ENCODE results near the gene GALNT2.

The GALNT2 gene

DNA sequence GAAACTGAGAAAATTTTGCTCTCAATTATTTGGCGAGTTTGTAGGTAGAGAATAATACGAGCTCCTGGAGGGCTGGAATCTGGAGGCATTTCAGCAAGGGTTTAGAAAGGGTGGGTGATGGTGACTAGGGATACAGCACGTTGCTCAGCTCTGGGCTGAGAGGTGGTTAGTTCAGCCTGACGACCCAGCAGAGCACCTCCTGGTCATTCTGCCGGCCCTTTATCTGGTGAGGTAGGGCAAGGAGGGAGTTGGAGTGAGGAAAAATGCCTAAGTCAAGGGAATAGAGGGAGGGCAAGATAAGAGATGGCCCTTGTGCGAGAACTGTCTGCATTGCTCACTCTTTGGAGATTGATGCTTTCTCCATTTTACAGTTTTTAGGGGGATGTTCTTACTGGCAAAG is 19.1 kb downstream of the GALNT2 start:
- Histone ChIP-seq H3K27ac (ENCODE audit: low read depth, low read length) (no peak overlapping the region), H3K27me3 (ENCODE audit: control insufficient read depth in 1 of 2, insufficient read depth in 2 of 2, low read length in 2 of 2) (no peaks in the 10 kb centered on the region), H3K36me3 (ENCODE audit: control insufficient read depth in 1 of 2, insufficient read depth in 2 of 2, low read length in 2 of 2) (no peaks in the 10 kb centered on the region), H3K4me3 (ENCODE audit: low read depth in 1 of 2, low read length in 2 of 2) (no peak overlapping the region), H3K9me3 (ENCODE audit: control insufficient read depth in 1 of 2, low read length in 2 of 2) (no peaks in the 10 kb centered on the region), H3K9ac (ENCODE audit: low read depth in 1 of 2, low read length in 2 of 2) (no peak overlapping the region), H3K4me1 (ENCODE audit: control insufficient read depth in 1 of 2, insufficient read depth in 2 of 2, low read length in 2 of 2) (peaks cover 11 to 16% of the 10 kb centered on the region in 2 donors)

GRCh38 chr1:230087028-230087716 is 20.1 kb downstream of the GALNT2 start:
- H3K9ac ChIP-seq (ENCODE audit: low read depth in 1 of 2, low read length in 2 of 2) = no peak overlapping the region
- no peaks in the 10 kb centered on the region for H3K9me3 ChIP-seq (ENCODE audit: control insufficient read depth in 1 of 2, low read length in 2 of 2)
- no peaks in the 10 kb centered on the region for H3K27me3 ChIP-seq (ENCODE audit: control insufficient read depth in 1 of 2, insufficient read depth in 2 of 2, low read length in 2 of 2)
- peaks cover 11 to 16% of the 10 kb centered on the region in 2 donors for H3K4me1 ChIP-seq (ENCODE audit: control insufficient read depth in 1 of 2, insufficient read depth in 2 of 2, low read length in 2 of 2)
- H3K36me3 ChIP-seq (ENCODE audit: control insufficient read depth in 1 of 2, insufficient read depth in 2 of 2, low read length in 2 of 2) = peaks cover 0 to 4% of the 10 kb centered on the region in 2 donors
- no peak overlapping the region for H3K4me3 ChIP-seq (ENCODE audit: low read depth in 1 of 2, low read length in 2 of 2)
- no peak overlapping the region for H3K27ac ChIP-seq (ENCODE audit: low read depth, low read length)

DNA sequence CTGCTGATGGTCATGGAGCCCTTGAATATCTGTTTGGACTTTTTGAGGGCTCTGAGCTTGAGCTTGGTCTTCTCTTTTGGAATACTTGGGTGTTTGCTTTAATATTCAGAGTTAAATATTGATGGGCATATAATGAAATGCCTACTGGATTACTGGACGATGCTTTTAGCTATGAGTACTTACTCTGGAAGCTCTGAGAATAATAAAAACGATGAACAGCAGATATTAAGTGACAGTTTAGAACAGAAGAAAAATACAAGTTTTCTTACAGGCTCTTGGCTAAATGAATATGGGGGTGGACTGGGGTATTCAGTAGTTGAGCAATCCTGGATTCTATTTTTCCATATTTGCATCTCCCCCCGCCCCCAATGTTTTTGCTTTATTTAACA is 20.7 kb downstream of the GALNT2 start:
- Histone ChIP-seq H3K9ac (ENCODE audit: low read depth in 1 of 2, low read length in 2 of 2) (no peak overlapping the region), H3K36me3 (ENCODE audit: control insufficient read depth in 1 of 2, insufficient read depth in 2 of 2, low read length in 2 of 2) (peaks cover 0 to 4% of the 10 kb centered on the region in 2 donors), H3K27me3 (ENCODE audit: control insufficient read depth in 1 of 2, insufficient read depth in 2 of 2, low read length in 2 of 2) (no peaks in the 10 kb centered on the region), H3K27ac (ENCODE audit: low read depth, low read length) (no peak overlapping the region), H3K4me1 (ENCODE audit: control insufficient read depth in 1 of 2, insufficient read depth in 2 of 2, low read length in 2 of 2) (peaks cover 11 to 16% of the 10 kb centered on the region in 2 donors), H3K4me3 (ENCODE audit: low read depth in 1 of 2, low read length in 2 of 2) (no peak overlapping the region), H3K9me3 (ENCODE audit: control insufficient read depth in 1 of 2, low read length in 2 of 2) (no peaks in the 10 kb centered on the region)

- peaks cover 0 to 7% of the 10 kb centered on the region in 2 donors for H3K4me1 ChIP-seq (ENCODE audit: control insufficient read depth in 1 of 2, insufficient read depth in 2 of 2, low read length in 2 of 2)
- H3K4me3 ChIP-seq (ENCODE audit: low read depth in 1 of 2, low read length in 2 of 2) = no peak overlapping the region
- H3K27me3 ChIP-seq (ENCODE audit: control insufficient read depth in 1 of 2, insufficient read depth in 2 of 2, low read length in 2 of 2) = no peaks in the 10 kb centered on the region
- H3K36me3 ChIP-seq (ENCODE audit: control insufficient read depth in 1 of 2, insufficient read depth in 2 of 2, low read length in 2 of 2) = peaks cover 4% of the 10 kb centered on the region in 2 donors
- H3K9ac ChIP-seq (ENCODE audit: low read depth in 1 of 2, low read length in 2 of 2) = no peak overlapping the region
- no peaks in the 10 kb centered on the region for H3K9me3 ChIP-seq (ENCODE audit: control insufficient read depth in 1 of 2, low read length in 2 of 2)
- no peak overlapping the region for H3K27ac ChIP-seq (ENCODE audit: low read depth, low read length)
Observed at GRCh38 chr1:230090194-230090711, 23.2 kb downstream of the GALNT2 start.

DNA sequence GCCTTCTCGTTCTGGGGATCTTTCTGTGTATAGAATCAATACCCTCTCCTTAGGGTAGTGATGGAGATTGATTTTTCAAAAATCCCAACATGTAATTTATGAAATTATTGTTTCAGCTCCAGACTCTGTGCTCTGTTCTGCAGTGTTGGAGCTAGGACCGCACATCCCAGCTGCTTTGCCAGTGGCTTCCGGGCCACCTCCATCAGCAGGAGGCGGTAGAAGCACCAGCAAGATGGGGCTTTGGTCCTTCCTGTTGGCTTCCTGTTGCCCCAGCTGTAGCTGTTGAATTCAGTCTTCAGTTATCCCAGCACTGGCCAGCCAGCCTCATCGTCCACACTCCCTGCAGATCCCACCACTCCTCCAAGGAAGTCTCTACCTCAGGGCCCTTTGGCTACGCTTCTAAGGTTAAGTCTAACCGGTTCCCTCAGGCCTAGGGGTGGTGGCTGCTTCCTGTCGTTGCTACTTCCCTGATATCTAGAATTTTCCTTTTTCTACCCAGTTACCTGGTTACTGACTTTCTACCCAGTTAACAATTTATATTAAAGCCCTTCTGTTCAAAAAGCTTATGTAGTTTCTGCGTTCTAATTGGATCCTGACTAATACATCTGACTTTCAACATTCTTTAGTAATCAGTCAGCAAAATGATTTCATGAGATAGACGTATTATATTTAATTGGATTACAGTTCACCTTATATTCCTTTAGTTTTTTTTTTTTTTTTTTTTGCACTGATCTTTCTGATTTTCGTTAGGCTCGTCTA is 24.6 kb downstream of the GALNT2 start:
- H3K27me3 ChIP-seq (ENCODE audit: control insufficient read depth in 1 of 2, insufficient read depth in 2 of 2, low read length in 2 of 2) = no peaks in the 10 kb centered on the region
- H3K27ac ChIP-seq (ENCODE audit: low read depth, low read length) = no peak overlapping the region

GRCh38 chr1:230094746-230095145 is 27.7 kb downstream of the GALNT2 start:
- Histone ChIP-seq H3K9ac (ENCODE audit: low read depth in 1 of 2, low read length in 2 of 2) (no peak overlapping the region), H3K27me3 (ENCODE audit: control insufficient read depth in 1 of 2, insufficient read depth in 2 of 2, low read length in 2 of 2) (no peaks in the 10 kb centered on the region), H3K4me1 (ENCODE audit: control insufficient read depth in 1 of 2, insufficient read depth in 2 of 2, low read length in 2 of 2) (peaks cover 0 to 2% of the 10 kb centered on the region in 2 donors), H3K4me3 (ENCODE audit: low read depth in 1 of 2, low read length in 2 of 2) (no peak overlapping the region), H3K36me3 (ENCODE audit: control insufficient read depth in 1 of 2, insufficient read depth in 2 of 2, low read length in 2 of 2) (peaks cover 4% of the 10 kb centered on the region in 2 donors), H3K9me3 (ENCODE audit: control insufficient read depth in 1 of 2, low read length in 2 of 2) (no peaks in the 10 kb centered on the region), H3K27ac (ENCODE audit: low read depth, low read length) (no peak overlapping the region)

More for the DNA sequence above, 24.6 kb downstream of the GALNT2 start:
- no peak overlapping the region for H3K9ac ChIP-seq (ENCODE audit: low read depth in 1 of 2, low read length in 2 of 2)
- peaks cover 4% of the 10 kb centered on the region in 2 donors for H3K36me3 ChIP-seq (ENCODE audit: control insufficient read depth in 1 of 2, insufficient read depth in 2 of 2, low read length in 2 of 2)
- H3K9me3 ChIP-seq (ENCODE audit: control insufficient read depth in 1 of 2, low read length in 2 of 2) = no peaks in the 10 kb centered on the region
- peaks cover 0 to 6% of the 10 kb centered on the region in 2 donors for H3K4me1 ChIP-seq (ENCODE audit: control insufficient read depth in 1 of 2, insufficient read depth in 2 of 2, low read length in 2 of 2)
- H3K4me3 ChIP-seq (ENCODE audit: low read depth in 1 of 2, low read length in 2 of 2) = no peak overlapping the region

DNA sequence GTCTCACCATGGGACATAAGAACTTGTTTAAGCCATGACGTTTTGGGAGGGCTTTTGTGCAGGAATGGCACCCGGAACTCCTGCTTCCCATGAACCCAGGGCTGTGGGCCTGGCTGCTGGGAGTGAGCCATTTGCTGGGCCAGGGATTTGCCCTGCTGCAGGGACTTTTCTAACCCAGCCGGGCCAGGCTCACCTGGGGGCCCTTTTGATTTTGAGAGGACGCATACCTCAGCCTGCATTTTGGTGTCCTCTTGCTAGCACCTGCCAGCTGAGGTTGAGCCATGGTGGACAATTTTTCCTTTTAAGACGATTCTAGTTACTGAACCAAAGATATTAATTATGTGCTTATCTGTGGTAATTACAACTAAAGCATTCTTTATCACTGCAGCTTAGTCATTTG is 28.9 kb downstream of the GALNT2 start:
- peaks cover 4% of the 10 kb centered on the region in 2 donors for H3K36me3 ChIP-seq (ENCODE audit: control insufficient read depth in 1 of 2, insufficient read depth in 2 of 2, low read length in 2 of 2)
- H3K27ac ChIP-seq (ENCODE audit: low read depth, low read length) = no peak overlapping the region
- no peaks in the 10 kb centered on the region for H3K4me1 ChIP-seq (ENCODE audit: control insufficient read depth in 1 of 2, insufficient read depth in 2 of 2, low read length in 2 of 2)
- H3K27me3 ChIP-seq (ENCODE audit: control insufficient read depth in 1 of 2, insufficient read depth in 2 of 2, low read length in 2 of 2) = no peaks in the 10 kb centered on the region
- H3K9ac ChIP-seq (ENCODE audit: low read depth in 1 of 2, low read length in 2 of 2) = no peak overlapping the region
- no peaks in the 10 kb centered on the region for H3K9me3 ChIP-seq (ENCODE audit: control insufficient read depth in 1 of 2, low read length in 2 of 2)
- H3K4me3 ChIP-seq (ENCODE audit: low read depth in 1 of 2, low read length in 2 of 2) = no peak overlapping the region

- no peaks in the 10 kb centered on the region for H3K4me1 ChIP-seq (ENCODE audit: control insufficient read depth in 1 of 2, insufficient read depth in 2 of 2, low read length in 2 of 2)
Observed at GRCh38 chr1:230097370-230097769, 30.3 kb downstream of the GALNT2 start.

GRCh38 chr1:230098723-230099122 is 31.7 kb downstream of the GALNT2 start:
- H3K27me3 ChIP-seq (ENCODE audit: control insufficient read depth in 1 of 2, insufficient read depth in 2 of 2, low read length in 2 of 2) = no peaks in the 10 kb centered on the region
- no peaks in the 10 kb centered on the region for H3K9me3 ChIP-seq (ENCODE audit: control insufficient read depth in 1 of 2, low read length in 2 of 2)
- peaks cover 6 to 8% of the 10 kb centered on the region in 2 donors for H3K4me1 ChIP-seq (ENCODE audit: control insufficient read depth in 1 of 2, insufficient read depth in 2 of 2, low read length in 2 of 2)
- H3K4me3 ChIP-seq (ENCODE audit: low read depth in 1 of 2, low read length in 2 of 2) = no peak overlapping the region
- peaks cover 0 to 1% of the 10 kb centered on the region in 2 donors for H3K36me3 ChIP-seq (ENCODE audit: control insufficient read depth in 1 of 2, insufficient read depth in 2 of 2, low read length in 2 of 2)
- no peak overlapping the region for H3K27ac ChIP-seq (ENCODE audit: low read depth, low read length)
- H3K9ac ChIP-seq (ENCODE audit: low read depth in 1 of 2, low read length in 2 of 2) = no peak overlapping the region

More at GRCh38 chr1:230097370-230097769, 30.3 kb downstream of the GALNT2 start:
- H3K9me3 ChIP-seq (ENCODE audit: control insufficient read depth in 1 of 2, low read length in 2 of 2) = no peaks in the 10 kb centered on the region
- H3K9ac ChIP-seq (ENCODE audit: low read depth in 1 of 2, low read length in 2 of 2) = no peak overlapping the region
- peaks cover 0 to 4% of the 10 kb centered on the region in 2 donors for H3K36me3 ChIP-seq (ENCODE audit: control insufficient read depth in 1 of 2, insufficient read depth in 2 of 2, low read length in 2 of 2)
- H3K27ac ChIP-seq (ENCODE audit: low read depth, low read length) = no peak overlapping the region
- no peaks in the 10 kb centered on the region for H3K27me3 ChIP-seq (ENCODE audit: control insufficient read depth in 1 of 2, insufficient read depth in 2 of 2, low read length in 2 of 2)
- no peak overlapping the region for H3K4me3 ChIP-seq (ENCODE audit: low read depth in 1 of 2, low read length in 2 of 2)

DNA sequence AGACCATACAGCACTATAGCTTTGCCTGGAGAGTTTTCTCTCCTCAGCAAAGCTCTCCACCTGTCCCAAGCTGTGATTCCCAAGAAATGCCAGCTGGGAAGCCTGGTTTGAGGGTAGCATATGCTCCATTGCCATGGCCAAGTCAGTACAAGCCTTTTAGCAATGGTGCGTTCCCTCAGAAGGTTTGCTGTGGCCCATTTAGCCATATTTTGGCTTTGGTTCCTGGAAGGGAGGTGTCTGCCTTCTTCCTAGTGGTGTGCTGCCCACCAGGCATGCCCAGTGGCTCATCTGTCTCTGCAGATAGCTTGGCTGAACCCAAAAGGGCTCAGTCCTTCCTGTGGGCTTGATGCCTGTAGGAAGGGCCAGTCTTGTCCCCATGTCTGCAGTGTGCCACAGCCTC is 32.4 kb downstream of the GALNT2 start:
- H3K36me3 ChIP-seq (ENCODE audit: control insufficient read depth in 1 of 2, insufficient read depth in 2 of 2, low read length in 2 of 2) = no peaks in the 10 kb centered on the region
- no peaks in the 10 kb centered on the region for H3K9me3 ChIP-seq (ENCODE audit: control insufficient read depth in 1 of 2, low read length in 2 of 2)
- H3K4me3 ChIP-seq (ENCODE audit: low read depth in 1 of 2, low read length in 2 of 2) = no peak overlapping the region
- H3K27ac ChIP-seq (ENCODE audit: low read depth, low read length) = no peak overlapping the region
- peaks cover 12 to 16% of the 10 kb centered on the region in 2 donors for H3K4me1 ChIP-seq (ENCODE audit: control insufficient read depth in 1 of 2, insufficient read depth in 2 of 2, low read length in 2 of 2)
- no peak overlapping the region for H3K9ac ChIP-seq (ENCODE audit: low read depth in 1 of 2, low read length in 2 of 2)
- H3K27me3 ChIP-seq (ENCODE audit: control insufficient read depth in 1 of 2, insufficient read depth in 2 of 2, low read length in 2 of 2) = no peaks in the 10 kb centered on the region
